Adipose tissue (tissue), 3 donors: ENCODE data around the gene PTPRD. TPM values are rescaled to one million over a fixed set of nuclear protein-coding genes. Genes with fewer than 3 reads are reported as not detected.

Experiments
- H3K27ac ChIP-seq: one replicate; pipeline ENCODE4 v1.5.1; 2013; ENCODE audit warnings: low read depth, low read length
- WGBS, 3 donors: extraction: QIAGEN DNeasy Blood & Tissue Kit; methylation state at CpG; one replicate each; pipeline ENCODE4 v1.1.7; 2013; 5-methylcytosine and 5-hydroxymethylcytosine counted together
- polyA plus RNA-seq, 3 donors: library from polyadenylated mRNA; stranded (reverse); fragments of 200-250 nt; gene quantifications; one replicate each; pipeline ENCODE4 v1.2.3, GENCODE V29; 2013
- donor health status: healthy with polysubstance abuse.
- donor health status: Bipolar disorder and iron deficiency.
- donor health status: healthy.

Gene PTPRD
- polyA plus RNA-seq, 3 donors: 1.4 to 3.9 (median 2.1) TPM

DNA sequence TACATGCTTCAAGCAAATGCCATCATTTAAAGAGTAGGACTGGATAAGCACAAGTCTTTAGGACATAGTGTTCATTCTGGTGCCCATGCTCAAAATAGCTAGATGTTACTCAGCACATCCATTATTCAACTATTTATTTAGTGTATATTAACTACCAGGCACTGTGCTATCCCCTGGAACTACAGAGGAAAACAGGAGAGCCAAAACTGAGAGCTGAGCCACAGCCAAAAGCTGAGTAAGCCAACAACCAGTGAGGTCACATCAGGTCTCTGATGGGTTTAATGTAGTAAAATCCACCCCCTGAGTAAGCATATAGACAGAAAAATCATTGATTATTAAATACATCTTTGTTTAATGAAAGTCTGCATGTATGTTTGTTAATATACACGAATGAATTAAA, 2343.9 kb downstream of the PTPRD start:
- no peak overlapping the region for H3K27ac ChIP-seq
- 31 to 60% (median 42%) methylated on average over 1 of the region's 1 CpG for WGBS, 3 donors

DNA sequence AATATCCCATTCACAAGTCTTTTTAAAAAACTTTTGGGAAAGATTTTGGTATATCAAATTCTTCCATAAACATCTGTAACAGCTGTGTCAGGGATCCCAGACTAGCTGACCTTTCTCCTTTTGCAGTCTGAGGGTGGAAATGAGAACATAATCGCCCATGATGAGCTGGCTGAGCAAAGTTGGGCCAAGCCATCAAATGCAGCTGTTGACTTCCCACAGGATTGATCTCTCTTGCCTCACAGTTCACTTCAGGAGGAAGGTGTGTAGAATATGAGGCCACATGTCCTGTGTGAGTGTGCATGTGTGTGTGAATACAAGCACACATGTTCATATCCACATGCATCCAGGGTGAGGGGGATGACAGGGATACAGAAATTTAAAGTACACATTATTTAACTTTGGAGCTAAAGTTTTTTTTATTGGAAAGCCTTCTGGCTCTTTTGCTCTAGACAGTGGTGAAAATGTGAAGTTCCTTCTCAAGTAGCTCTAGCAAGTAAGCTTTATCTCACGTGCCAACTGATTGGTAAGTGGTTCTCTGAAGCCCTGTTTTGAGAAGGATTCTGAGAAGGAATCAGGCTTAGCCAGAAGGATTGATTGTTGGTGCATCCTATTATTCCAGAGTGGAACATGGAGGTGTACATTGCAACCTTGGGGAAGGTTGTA, 2344.5 kb downstream of the PTPRD start:
- WGBS, 3 donors: 35 to 76% (median 73%) methylated on average over 2 of the region's 2 CpGs

DNA sequence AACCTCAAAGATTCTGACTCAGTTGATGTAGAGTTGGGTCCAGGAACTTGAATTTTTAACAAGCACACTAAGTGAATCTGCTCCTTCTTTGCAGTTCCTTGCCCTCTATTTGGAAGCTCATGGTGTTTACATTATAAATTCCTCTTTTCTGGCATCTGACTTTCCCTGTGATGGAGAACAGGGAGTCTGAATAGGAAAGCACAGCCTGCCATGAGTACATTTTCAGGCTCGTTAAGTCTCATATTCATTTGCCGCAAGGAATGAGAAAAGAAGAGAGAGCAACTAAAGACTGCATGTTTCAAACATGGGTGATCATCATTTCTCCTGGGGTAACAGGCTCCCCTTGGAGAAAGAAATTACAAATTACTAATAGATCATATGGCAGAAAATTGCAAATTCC, 2345.2 kb downstream of the PTPRD start:
- WGBS, 3 donors: 71 to 91% (median 73%) methylated on average over 2 of the region's 2 CpGs
- no peak overlapping the region for H3K27ac ChIP-seq

More for the DNA sequence above, 2344.5 kb downstream of the PTPRD start:
- no peak overlapping the region for H3K27ac ChIP-seq

DNA sequence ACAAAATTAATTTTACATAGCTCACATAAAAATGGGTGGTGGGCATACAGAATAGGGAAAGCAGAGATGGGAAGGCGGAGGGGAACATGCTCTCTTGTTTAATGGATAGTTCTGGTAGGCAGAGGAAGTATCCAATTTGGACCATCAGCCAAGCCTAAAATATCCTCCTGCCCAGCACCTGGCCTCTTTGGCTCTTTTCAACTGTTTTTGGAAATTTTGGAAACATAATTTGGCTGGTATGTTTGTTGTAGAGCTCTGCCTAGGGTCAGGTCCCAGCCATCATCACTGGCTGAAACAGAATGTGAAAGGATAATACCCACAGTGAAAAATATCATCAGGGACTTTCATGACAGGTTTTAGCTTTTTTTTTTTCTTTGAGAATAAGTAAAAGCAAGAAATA, 2345.9 kb downstream of the PTPRD start:
- WGBS, 3 donors: 48 to 96% (median 92%) methylated on average over 1 of the region's 1 CpG

DNA sequence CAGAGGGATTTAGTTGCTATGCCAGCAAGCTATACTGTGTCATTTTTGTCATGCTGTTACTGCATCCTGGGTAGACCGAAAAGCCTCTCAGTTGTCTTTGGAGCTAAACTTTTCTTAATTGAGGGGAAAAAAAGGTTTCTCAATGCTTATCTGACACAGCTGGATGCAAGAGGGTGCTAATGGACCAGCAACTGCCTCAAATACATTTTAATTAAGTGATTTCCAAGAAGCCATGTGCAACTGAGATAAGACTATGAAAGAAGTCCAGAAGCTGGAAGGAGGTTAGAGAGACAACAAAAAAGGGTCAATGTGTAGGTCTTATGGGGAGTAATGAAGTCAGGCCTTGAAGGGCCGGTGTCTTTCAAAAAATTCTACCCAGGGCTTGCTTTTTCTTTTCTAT, 2347.5 kb downstream of the PTPRD start:
- H3K27ac ChIP-seq: no peak overlapping the region
- WGBS, 3 donors: 90 to 94% (median 93%) methylated on average over 2 of the region's 2 CpGs

More for the DNA sequence above, 2345.9 kb downstream of the PTPRD start:
- no peak overlapping the region for H3K27ac ChIP-seq
